ENCODE measurements around the gene RGL1. TPM values are rescaled to one million over a fixed set of nuclear protein-coding genes. Genes with fewer than 3 reads are reported as not detected.

The RGL1 gene
- total and polyA plus RNA-seq, 2 experiments from 2014 or later = 22.8 to 24.1 TPM

GRCh38 chr1:183946320-183946613 is 141.3 kb downstream of the RGL1 start:
- Histone ChIP-seq H3K9me3 (ENCODE audit: low read depth) (no peaks in the 10 kb centered on the region), H3K27me3 (no peaks in the 10 kb centered on the region), H3K27ac (peak overlapping the region; percentile 88), H3K36me3 (no peaks in the 10 kb centered on the region), H3K4me3 (no peak overlapping the region), H3K4me1 (ENCODE audit: low read depth) (peaks cover 38% of the 10 kb centered on the region)
- DNase-seq (ENCODE audit: low read depth in 1 of 2, low spot score in 1 of 2) = no peak
- TF ChIP-seq, protein P1, sequence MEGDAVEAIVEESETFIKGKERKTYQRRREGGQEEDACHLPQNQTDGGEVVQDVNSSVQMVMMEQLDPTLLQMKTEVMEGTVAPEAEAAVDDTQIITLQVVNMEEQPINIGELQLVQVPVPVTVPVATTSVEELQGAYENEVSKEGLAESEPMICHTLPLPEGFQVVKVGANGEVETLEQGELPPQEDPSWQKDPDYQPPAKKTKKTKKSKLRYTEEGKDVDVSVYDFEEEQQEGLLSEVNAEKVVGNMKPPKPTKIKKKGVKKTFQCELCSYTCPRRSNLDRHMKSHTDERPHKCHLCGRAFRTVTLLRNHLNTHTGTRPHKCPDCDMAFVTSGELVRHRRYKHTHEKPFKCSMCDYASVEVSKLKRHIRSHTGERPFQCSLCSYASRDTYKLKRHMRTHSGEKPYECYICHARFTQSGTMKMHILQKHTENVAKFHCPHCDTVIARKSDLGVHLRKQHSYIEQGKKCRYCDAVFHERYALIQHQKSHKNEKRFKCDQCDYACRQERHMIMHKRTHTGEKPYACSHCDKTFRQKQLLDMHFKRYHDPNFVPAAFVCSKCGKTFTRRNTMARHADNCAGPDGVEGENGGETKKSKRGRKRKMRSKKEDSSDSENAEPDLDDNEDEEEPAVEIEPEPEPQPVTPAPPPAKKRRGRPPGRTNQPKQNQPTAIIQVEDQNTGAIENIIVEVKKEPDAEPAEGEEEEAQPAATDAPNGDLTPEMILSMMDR (IDR thresholded peaks at IDR 0.05; ENCODE audit: low read depth, low read length) = no peak

- TF ChIP-seq, protein P1 (IDR thresholded peaks at IDR 0.05; ENCODE audit: low read depth, low read length) = no peak
- H3K4me3 ChIP-seq = no peak overlapping the region
- H3K4me1 ChIP-seq (ENCODE audit: low read depth) = peaks cover 33% of the 10 kb centered on the region
- no peaks in the 10 kb centered on the region for H3K27me3 ChIP-seq
- no peaks in the 10 kb centered on the region for H3K9me3 ChIP-seq (ENCODE audit: low read depth)
- no peak for DNase-seq (ENCODE audit: low read depth in 1 of 2, low spot score in 1 of 2)
- no peaks in the 10 kb centered on the region for H3K36me3 ChIP-seq
- no peak overlapping the region for H3K27ac ChIP-seq
Observed at GRCh38 chr1:183947988-183948387, 143.1 kb downstream of the RGL1 start.

- H3K4me3 ChIP-seq = no peak overlapping the region
- no peak for DNase-seq (ENCODE audit: low read depth in 1 of 2, low spot score in 1 of 2)
- no peaks in the 10 kb centered on the region for H3K9me3 ChIP-seq (ENCODE audit: low read depth)
- H3K27me3 ChIP-seq = no peaks in the 10 kb centered on the region
- H3K4me1 ChIP-seq (ENCODE audit: low read depth) = no peaks in the 10 kb centered on the region
- TF ChIP-seq, protein P1 (IDR thresholded peaks at IDR 0.05; ENCODE audit: low read depth, low read length) = no peak
- no peaks in the 10 kb centered on the region for H3K36me3 ChIP-seq
- H3K27ac ChIP-seq = no peak overlapping the region
Observed at GRCh38 chr1:183952101-183952500, 147.2 kb downstream of the RGL1 start.

- TF ChIP-seq, protein P1 (IDR thresholded peaks at IDR 0.05; ENCODE audit: low read depth, low read length) = no peak
- Histone ChIP-seq H3K27ac (no peak overlapping the region), H3K27me3 (no peaks in the 10 kb centered on the region), H3K9me3 (ENCODE audit: low read depth) (no peaks in the 10 kb centered on the region), H3K4me1 (ENCODE audit: low read depth) (no peaks in the 10 kb centered on the region), H3K36me3 (no peaks in the 10 kb centered on the region), H3K4me3 (no peak overlapping the region)
- no peak for DNase-seq (ENCODE audit: low read depth in 1 of 2, low spot score in 1 of 2)
Observed at GRCh38 chr1:183953031-183953430, 148.1 kb downstream of the RGL1 start.

DNA sequence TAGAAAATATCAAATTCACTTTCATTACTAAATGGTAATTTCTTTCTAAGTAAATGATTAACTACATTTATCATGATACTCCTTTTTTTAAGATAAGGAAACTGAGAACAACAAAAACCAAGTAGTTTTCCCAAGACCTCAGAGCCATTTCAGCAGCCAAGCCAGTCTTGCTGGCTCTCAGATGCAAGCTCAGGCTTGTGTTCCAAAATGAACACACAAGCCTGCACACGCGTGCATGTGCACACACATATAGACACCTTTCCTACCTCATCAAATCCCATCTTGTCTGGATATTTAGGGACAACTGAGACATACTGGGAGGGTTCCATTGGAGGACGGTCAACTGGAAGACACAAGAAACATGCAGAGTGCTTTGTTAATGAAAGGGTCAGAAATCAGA is 149.6 kb downstream of the RGL1 start:
- no peak overlapping the region for H3K27ac ChIP-seq
- H3K27me3 ChIP-seq = no peaks in the 10 kb centered on the region
- TF ChIP-seq, protein P1 (IDR thresholded peaks at IDR 0.05; ENCODE audit: low read depth, low read length) = no peak
- no peak overlapping the region for H3K4me3 ChIP-seq
- H3K36me3 ChIP-seq = no peaks in the 10 kb centered on the region
- DNase-seq (ENCODE audit: low read depth in 1 of 2, low spot score in 1 of 2) = no peak
- H3K9me3 ChIP-seq (ENCODE audit: low read depth) = no peaks in the 10 kb centered on the region
- H3K4me1 ChIP-seq (ENCODE audit: low read depth) = no peaks in the 10 kb centered on the region
